ENCODE results near the gene CACNA2D3. TPM values are rescaled to one million over a fixed set of nuclear protein-coding genes. Genes with fewer than 3 reads are reported as not detected.

Gene CACNA2D3
- total RNA-seq, 4 donors from 2014 or later, result 0.55 to 3.4 (median 1.6) TPM

- H3K4me3 ChIP-seq, result no peak overlapping the region
- no peaks in the 10 kb centered on the region for H3K9me3 ChIP-seq
- no peaks in the 10 kb centered on the region for H3K36me3 ChIP-seq
- TF ChIP-seq POLR2AphosphoS5 (IDR thresholded peaks at IDR 0.05), result no peak
- TF ChIP-seq CTCF (IDR thresholded peaks at IDR 0.05), result no peak
- H3K27me3 ChIP-seq, result no peaks in the 10 kb centered on the region
- WGBS, 2 donors (ENCODE audit: low coverage in 1 of 2), result 69 to 80% methylated on average over 1 of the region's 1 CpG
- no peak for DNase-seq
- in situ Hi-C loops (cut with MboI; ENCODE audit: low pct_ligation_motif_present in 1 of 4, low pct_unique_long_range_greater_than_20kb in 1 of 4, low sequenced_read_pairs in 3 of 4), result no loop called here
- H3K27ac ChIP-seq, result no peak overlapping the region
- peaks cover 0 to 15% (median 7%) of the 10 kb centered on the region in 4 donors for H3K4me1 ChIP-seq
- intact Hi-C loops (cut with DNase I; ENCODE audit: low total_unique reads), result no loop called here
Observed at GRCh38 chr3:54817628-54818027, 695.3 kb downstream of the CACNA2D3 start.

GRCh38 chr3:54818486-54818885, 696.1 kb downstream of the CACNA2D3 start:
- Histone ChIP-seq H3K36me3 (no peaks in the 10 kb centered on the region), H3K9me3 (no peaks in the 10 kb centered on the region), H3K27ac (no peak overlapping the region), H3K4me1 (peaks cover 0 to 15% (median 7%) of the 10 kb centered on the region in 4 donors), H3K4me3 (no peak overlapping the region), H3K27me3 (no peaks in the 10 kb centered on the region)
- TF ChIP-seq EP300 (IDR thresholded peaks at IDR 0.05; ENCODE audit: low read depth) (no peak), POLR2A (IDR thresholded peaks at IDR 0.05) (no peak), CTCF (IDR thresholded peaks at IDR 0.05) (no peak), POLR2AphosphoS5 (IDR thresholded peaks at IDR 0.05) (no peak)
- DNase-seq, result no peak
- 92 to 100% methylated on average over 2 of the region's 2 CpGs for WGBS, 2 donors (ENCODE audit: low coverage in 1 of 2)
- in situ Hi-C loops (cut with MboI; ENCODE audit: low pct_ligation_motif_present in 1 of 4, low pct_unique_long_range_greater_than_20kb in 1 of 4, low sequenced_read_pairs in 3 of 4), result no loop called here
- intact Hi-C loops (cut with DNase I; ENCODE audit: low total_unique reads), result no loop called here

GRCh38 chr3:54818942-54819341, 696.6 kb downstream of the CACNA2D3 start:
- H3K27ac ChIP-seq, result no peak overlapping the region
- H3K9me3 ChIP-seq, result no peaks in the 10 kb centered on the region
- H3K36me3 ChIP-seq, result no peaks in the 10 kb centered on the region
- TF ChIP-seq POLR2A (IDR thresholded peaks at IDR 0.05) (no peak), EP300 (IDR thresholded peaks at IDR 0.05; ENCODE audit: low read depth) (no peak), POLR2AphosphoS5 (IDR thresholded peaks at IDR 0.05) (no peak), CTCF (IDR thresholded peaks at IDR 0.05) (no peak)
- no peaks in the 10 kb centered on the region for H3K27me3 ChIP-seq
- peaks cover 0 to 15% (median 7%) of the 10 kb centered on the region in 4 donors for H3K4me1 ChIP-seq
- intact Hi-C loops (cut with DNase I; ENCODE audit: low total_unique reads) (no loop called here), in situ Hi-C loops (cut with MboI; ENCODE audit: low pct_ligation_motif_present in 1 of 4, low pct_unique_long_range_greater_than_20kb in 1 of 4, low sequenced_read_pairs in 3 of 4) (no loop called here)
- no peak overlapping the region for H3K4me3 ChIP-seq
- whole genome bisulfite sequencing, 2 donors (ENCODE audit: low coverage in 1 of 2), result 86 to 100% methylated on average over 1 of the region's 1 CpG
- DNase-seq, result no peak

- intact Hi-C loops (cut with DNase I; ENCODE audit: low total_unique reads), result no loop called here
- no peak overlapping the region for H3K4me3 ChIP-seq
- no peak overlapping the region for H3K27ac ChIP-seq
- no peak for TF ChIP-seq EP300 (IDR thresholded peaks at IDR 0.05; ENCODE audit: low read depth)
- no peak for TF ChIP-seq POLR2A (IDR thresholded peaks at IDR 0.05)
- no peaks in the 10 kb centered on the region for H3K27me3 ChIP-seq
- 80 to 87% methylated on average over 4 to 5 of the region's 5 CpGs for whole genome bisulfite sequencing, 2 donors (ENCODE audit: low coverage in 1 of 2)
- H3K9me3 ChIP-seq, result no peaks in the 10 kb centered on the region
- peaks cover 0 to 15% (median 7%) of the 10 kb centered on the region in 4 donors for H3K4me1 ChIP-seq
- no peaks in the 10 kb centered on the region for H3K36me3 ChIP-seq
- no peak for DNase-seq
- in situ Hi-C loops (cut with MboI; ENCODE audit: low pct_ligation_motif_present in 1 of 4, low pct_unique_long_range_greater_than_20kb in 1 of 4, low sequenced_read_pairs in 3 of 4), result no loop called here
Observed at GRCh38 chr3:54819946-54820345, 697.6 kb downstream of the CACNA2D3 start.

GRCh38 chr3:54822206-54822605, 699.9 kb downstream of the CACNA2D3 start:
- H3K4me3 ChIP-seq, result no peak overlapping the region
- H3K4me1 ChIP-seq, result peaks cover 0 to 15% (median 7%) of the 10 kb centered on the region in 4 donors
- in situ Hi-C loops (cut with MboI; ENCODE audit: low pct_ligation_motif_present in 1 of 4, low pct_unique_long_range_greater_than_20kb in 1 of 4, low sequenced_read_pairs in 3 of 4), result no loop called here
- no peaks in the 10 kb centered on the region for H3K9me3 ChIP-seq
- intact Hi-C loops (cut with DNase I; ENCODE audit: low total_unique reads), result no loop called here
- DNase-seq, result peak; percentile 25
- H3K27ac ChIP-seq, result peak overlapping the region in 1 of 4 donors; percentile 22
- H3K36me3 ChIP-seq, result no peaks in the 10 kb centered on the region
- H3K27me3 ChIP-seq, result no peaks in the 10 kb centered on the region
- 4 to 17% methylated on average over 1 of the region's 1 CpG for WGBS, 2 donors (ENCODE audit: low coverage in 1 of 2)
- TF ChIP-seq POLR2AphosphoS5 (IDR thresholded peaks at IDR 0.05) (no peak), CTCF (IDR thresholded peaks at IDR 0.05) (no peak), EP300 (IDR thresholded peaks at IDR 0.05; ENCODE audit: low read depth) (no peak), POLR2A (IDR thresholded peaks at IDR 0.05) (no peak)

All from transverse colon (tissue), 4 donors.